Measurements from ENCODE around the gene NUDT16L1. TPM values are rescaled to one million over a fixed set of nuclear protein-coding genes. Genes with fewer than 3 reads are reported as not detected.
A peak's percentile ranks its signal among the peaks of the same experiment; 100 is the strongest.

NUDT16L1 gene
- total and polyA plus RNA-seq, 2 of the 13 experiments (the other 11 are each of a cell fraction or from before 2014, with no cell fraction given), result 28.0 to 40.5 TPM

DNA sequence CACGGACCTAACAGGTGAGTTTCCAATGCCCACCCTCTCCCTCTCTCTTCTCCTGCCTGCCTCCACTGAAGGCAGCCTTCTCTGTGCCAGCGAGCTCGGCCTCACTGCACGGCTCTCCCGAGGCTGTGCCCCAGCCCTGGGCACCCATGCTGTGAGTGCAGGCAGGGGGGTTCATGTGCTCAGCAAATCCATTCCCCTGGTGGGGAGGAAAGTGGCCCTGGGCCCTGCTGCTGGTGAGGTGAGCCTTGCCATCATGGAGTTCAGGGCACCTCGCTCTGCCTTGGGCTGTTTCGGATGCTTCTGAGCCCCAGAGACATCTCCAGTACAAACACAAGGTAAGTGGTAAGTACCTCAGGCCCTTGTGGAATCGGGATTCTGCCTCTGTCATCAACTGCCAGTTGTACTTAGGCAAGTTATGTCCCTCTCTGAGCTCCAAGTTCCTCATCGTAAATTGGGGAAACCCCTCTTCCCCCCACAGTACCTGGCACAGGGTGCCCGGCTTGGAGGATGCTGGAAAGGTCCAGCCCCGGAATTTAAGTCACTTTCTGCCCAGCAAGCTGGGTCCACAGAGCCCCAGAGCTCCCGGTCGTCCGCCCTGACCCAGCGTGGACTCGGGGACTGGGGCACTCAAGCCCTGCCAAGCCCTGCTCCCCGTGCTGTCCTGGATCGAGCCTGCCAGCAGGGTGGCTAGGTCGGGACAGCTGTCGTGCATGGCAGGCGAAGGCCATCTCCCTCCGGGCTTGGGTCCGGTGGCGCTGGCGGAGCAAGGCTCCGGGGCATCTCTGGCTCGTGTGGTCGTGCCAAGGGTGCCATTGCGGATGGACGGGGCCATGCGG is 684 bp upstream of the NUDT16L1 start (continued):
- TF ChIP-seq, protein P1, sequence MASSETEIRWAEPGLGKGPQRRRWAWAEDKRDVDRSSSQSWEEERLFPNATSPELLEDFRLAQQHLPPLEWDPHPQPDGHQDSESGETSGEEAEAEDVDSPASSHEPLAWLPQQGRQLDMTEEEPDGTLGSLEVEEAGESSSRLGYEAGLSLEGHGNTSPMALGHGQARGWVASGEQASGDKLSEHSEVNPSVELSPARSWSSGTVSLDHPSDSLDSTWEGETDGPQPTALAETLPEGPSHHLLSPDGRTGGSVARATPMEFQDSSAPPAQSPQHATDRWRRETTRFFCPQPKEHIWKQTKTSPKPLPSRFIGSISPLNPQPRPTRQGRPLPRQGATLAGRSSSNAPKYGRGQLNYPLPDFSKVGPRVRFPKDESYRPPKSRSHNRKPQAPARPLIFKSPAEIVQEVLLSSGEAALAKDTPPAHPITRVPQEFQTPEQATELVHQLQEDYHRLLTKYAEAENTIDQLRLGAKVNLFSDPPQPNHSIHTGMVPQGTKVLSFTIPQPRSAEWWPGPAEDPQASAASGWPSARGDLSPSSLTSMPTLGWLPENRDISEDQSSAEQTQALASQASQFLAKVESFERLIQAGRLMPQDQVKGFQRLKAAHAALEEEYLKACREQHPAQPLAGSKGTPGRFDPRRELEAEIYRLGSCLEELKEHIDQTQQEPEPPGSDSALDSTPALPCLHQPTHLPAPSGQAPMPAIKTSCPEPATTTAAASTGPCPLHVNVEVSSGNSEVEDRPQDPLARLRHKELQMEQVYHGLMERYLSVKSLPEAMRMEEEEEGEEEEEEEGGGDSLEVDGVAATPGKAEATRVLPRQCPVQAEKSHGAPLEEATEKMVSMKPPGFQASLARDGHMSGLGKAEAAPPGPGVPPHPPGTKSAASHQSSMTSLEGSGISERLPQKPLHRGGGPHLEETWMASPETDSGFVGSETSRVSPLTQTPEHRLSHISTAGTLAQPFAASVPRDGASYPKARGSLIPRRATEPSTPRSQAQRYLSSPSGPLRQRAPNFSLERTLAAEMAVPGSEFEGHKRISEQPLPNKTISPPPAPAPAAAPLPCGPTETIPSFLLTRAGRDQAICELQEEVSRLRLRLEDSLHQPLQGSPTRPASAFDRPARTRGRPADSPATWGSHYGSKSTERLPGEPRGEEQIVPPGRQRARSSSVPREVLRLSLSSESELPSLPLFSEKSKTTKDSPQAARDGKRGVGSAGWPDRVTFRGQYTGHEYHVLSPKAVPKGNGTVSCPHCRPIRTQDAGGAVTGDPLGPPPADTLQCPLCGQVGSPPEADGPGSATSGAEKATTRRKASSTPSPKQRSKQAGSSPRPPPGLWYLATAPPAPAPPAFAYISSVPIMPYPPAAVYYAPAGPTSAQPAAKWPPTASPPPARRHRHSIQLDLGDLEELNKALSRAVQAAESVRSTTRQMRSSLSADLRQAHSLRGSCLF (CRISPR knock-in tag; IDR thresholded peaks at IDR 0.05; ENCODE audit: borderline replicate concordance), result no peak
- TF ChIP-seq LCORL (IDR thresholded peaks at IDR 0.05) (no peak), LCORL (CRISPR knock-in tag; IDR thresholded peaks at IDR 0.05) (no peak; the same call in 1 of the 2 replicates), BRD4 (CRISPR knock-in tag; IDR thresholded peaks at IDR 0.05) (0 out of 2 replicates have a peak, but pooled peaks have one; percentile 22), NCOA1 (CRISPR knock-in tag; IDR thresholded peaks at IDR 0.05) (no peak), ZBTB8A (CRISPR knock-in tag; IDR thresholded peaks at IDR 0.05; ENCODE audit: borderline replicate concordance, low read depth) (no peak), ZBTB1 (CRISPR knock-in tag; IDR thresholded peaks at IDR 0.05; ENCODE audit: borderline replicate concordance) (no peak), ZNF704 (CRISPR knock-in tag; IDR thresholded peaks at IDR 0.05; ENCODE audit: borderline replicate concordance) (no peak), ZNF20 (CRISPR knock-in tag; IDR thresholded peaks at IDR 0.05) (no peak), SMYD3 (CRISPR knock-in tag; IDR thresholded peaks at IDR 0.05) (no peak), ZNF792 (CRISPR knock-in tag; IDR thresholded peaks at IDR 0.05) (no peak), ZNF572 (CRISPR knock-in tag; IDR thresholded peaks at IDR 0.05) (0 out of 2 replicates have a peak, but pooled peaks have one; percentile 65), ZZZ3 (CRISPR knock-in tag; IDR thresholded peaks at IDR 0.05; ENCODE audit: borderline replicate concordance) (no peak)
- TF ChIP-seq, protein P2, sequence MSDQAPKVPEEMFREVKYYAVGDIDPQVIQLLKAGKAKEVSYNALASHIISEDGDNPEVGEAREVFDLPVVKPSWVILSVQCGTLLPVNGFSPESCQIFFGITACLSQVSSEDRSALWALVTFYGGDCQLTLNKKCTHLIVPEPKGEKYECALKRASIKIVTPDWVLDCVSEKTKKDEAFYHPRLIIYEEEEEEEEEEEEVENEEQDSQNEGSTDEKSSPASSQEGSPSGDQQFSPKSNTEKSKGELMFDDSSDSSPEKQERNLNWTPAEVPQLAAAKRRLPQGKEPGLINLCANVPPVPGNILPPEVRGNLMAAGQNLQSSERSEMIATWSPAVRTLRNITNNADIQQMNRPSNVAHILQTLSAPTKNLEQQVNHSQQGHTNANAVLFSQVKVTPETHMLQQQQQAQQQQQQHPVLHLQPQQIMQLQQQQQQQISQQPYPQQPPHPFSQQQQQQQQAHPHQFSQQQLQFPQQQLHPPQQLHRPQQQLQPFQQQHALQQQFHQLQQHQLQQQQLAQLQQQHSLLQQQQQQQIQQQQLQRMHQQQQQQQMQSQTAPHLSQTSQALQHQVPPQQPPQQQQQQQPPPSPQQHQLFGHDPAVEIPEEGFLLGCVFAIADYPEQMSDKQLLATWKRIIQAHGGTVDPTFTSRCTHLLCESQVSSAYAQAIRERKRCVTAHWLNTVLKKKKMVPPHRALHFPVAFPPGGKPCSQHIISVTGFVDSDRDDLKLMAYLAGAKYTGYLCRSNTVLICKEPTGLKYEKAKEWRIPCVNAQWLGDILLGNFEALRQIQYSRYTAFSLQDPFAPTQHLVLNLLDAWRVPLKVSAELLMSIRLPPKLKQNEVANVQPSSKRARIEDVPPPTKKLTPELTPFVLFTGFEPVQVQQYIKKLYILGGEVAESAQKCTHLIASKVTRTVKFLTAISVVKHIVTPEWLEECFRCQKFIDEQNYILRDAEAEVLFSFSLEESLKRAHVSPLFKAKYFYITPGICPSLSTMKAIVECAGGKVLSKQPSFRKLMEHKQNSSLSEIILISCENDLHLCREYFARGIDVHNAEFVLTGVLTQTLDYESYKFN (CRISPR knock-in tag; conservative IDR thresholded peaks at IDR 0.05), result no peak
- TF ChIP-seq, protein P3, sequence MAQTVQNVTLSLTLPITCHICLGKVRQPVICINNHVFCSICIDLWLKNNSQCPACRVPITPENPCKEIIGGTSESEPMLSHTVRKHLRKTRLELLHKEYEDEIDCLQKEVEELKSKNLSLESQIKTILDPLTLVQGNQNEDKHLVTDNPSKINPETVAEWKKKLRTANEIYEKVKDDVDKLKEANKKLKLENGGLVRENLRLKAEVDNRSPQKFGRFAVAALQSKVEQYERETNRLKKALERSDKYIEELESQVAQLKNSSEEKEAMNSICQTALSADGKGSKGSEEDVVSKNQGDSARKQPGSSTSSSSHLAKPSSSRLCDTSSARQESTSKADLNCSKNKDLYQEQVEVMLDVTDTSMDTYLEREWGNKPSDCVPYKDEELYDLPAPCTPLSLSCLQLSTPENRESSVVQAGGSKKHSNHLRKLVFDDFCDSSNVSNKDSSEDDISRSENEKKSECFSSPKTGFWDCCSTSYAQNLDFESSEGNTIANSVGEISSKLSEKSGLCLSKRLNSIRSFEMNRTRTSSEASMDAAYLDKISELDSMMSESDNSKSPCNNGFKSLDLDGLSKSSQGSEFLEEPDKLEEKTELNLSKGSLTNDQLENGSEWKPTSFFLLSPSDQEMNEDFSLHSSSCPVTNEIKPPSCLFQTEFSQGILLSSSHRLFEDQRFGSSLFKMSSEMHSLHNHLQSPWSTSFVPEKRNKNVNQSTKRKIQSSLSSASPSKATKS (CRISPR knock-in tag; IDR thresholded peaks at IDR 0.05), result no peak

All from HepG2 (cell line).